ENCODE results near the gene TAF3. TPM values are rescaled to one million over a fixed set of nuclear protein-coding genes. Genes with fewer than 3 reads are reported as not detected.

Gene TAF3
- polyA plus RNA-seq, 3 donors: 1.6 to 3.9 (median 3.4) TPM

DNA sequence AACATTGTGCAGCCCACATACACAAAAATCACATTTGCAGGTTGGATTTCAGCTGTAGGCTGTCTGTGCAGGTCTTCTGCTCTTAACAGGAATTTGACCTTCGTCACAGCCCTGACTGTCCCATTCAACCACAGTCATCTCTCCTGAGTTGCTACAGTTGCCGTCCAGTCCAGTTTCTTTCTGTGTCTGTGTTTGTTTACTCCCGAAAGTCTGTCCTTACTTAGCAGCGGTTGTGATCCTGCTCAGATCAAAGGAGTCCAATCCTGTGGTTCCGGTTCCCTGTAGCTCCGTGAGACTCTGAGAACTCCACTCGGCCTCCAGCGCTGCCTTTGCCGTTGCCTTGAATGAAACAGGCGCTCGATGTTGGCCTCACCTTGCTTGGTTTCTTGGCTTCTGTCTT, 124.6 kb downstream of the TAF3 start:
- Histone ChIP-seq H3K79me2 (ENCODE audit: insufficient read depth, low read length) (no peaks in the 10 kb centered on the region), H3K36me3 (replicated peaks in 1 of 2; ENCODE audit: control insufficient read depth in 1 of 2, insufficient read depth in 2 of 2, low read length in 2 of 2) (no peaks in the 10 kb centered on the region), H3K4me2 (replicated peaks; ENCODE audit: extremely low read depth, low read length, poor library complexity, severe bottlenecking) (no peak overlapping the region), H3K4me3 (replicated peaks in 1 of 3; ENCODE audit: low read depth in 2 of 3, low read length in 3 of 3) (no peak overlapping the region), H4K20me1 (ENCODE audit: insufficient read depth, low read length) (peaks cover 33% of the 10 kb centered on the region), H2AFZ (ENCODE audit: insufficient read depth, low read depth, low read length, poor library complexity, severe bottlenecking) (no peak overlapping the region), H3K27ac (ENCODE audit: low read depth in 1 of 2, low read length in 2 of 2) (no peak overlapping the region), H3K9ac (ENCODE audit: insufficient read depth, low read length, poor library complexity, severe bottlenecking) (no peak overlapping the region), H3K4me1 (ENCODE audit: control insufficient read depth in 1 of 2, insufficient read depth in 2 of 2, low read length in 2 of 2) (no peaks in the 10 kb centered on the region), H3K27me3 (ENCODE audit: control insufficient read depth in 2 of 2, insufficient read depth in 2 of 2, low read length in 2 of 2) (no peaks in the 10 kb centered on the region), H3K9me3 (replicated peaks in 1 of 2; ENCODE audit: control insufficient read depth in 1 of 2, insufficient read depth in 1 of 2, low read length in 2 of 2) (no peaks in the 10 kb centered on the region)
- no peak overlapping the region for H3K4me3 Mint-ChIP-seq
- H3K27ac Mint-ChIP-seq: no peak overlapping the region
- H3K9me3 Mint-ChIP-seq: peaks cover 0 to 3% (median 0%) of the 10 kb centered on the region in 7 donors
- H3K4me1 Mint-ChIP-seq: peaks cover 9% of the 10 kb centered on the region
- intact Hi-C loops (cut with micrococcal nuclease): no loop called here
- peaks cover 0 to 2% (median 0%) of the 10 kb centered on the region in 3 donors for H3K27me3 Mint-ChIP-seq (ENCODE audit: low read depth in 3 of 3)
- no peak for DNase-seq
- TF ChIP-seq, protein P1, sequence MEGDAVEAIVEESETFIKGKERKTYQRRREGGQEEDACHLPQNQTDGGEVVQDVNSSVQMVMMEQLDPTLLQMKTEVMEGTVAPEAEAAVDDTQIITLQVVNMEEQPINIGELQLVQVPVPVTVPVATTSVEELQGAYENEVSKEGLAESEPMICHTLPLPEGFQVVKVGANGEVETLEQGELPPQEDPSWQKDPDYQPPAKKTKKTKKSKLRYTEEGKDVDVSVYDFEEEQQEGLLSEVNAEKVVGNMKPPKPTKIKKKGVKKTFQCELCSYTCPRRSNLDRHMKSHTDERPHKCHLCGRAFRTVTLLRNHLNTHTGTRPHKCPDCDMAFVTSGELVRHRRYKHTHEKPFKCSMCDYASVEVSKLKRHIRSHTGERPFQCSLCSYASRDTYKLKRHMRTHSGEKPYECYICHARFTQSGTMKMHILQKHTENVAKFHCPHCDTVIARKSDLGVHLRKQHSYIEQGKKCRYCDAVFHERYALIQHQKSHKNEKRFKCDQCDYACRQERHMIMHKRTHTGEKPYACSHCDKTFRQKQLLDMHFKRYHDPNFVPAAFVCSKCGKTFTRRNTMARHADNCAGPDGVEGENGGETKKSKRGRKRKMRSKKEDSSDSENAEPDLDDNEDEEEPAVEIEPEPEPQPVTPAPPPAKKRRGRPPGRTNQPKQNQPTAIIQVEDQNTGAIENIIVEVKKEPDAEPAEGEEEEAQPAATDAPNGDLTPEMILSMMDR (IDR thresholded peaks at IDR 0.05): no peak
- 92% methylated on average over 11 of the region's 11 CpGs for WGBS (ENCODE audit: insufficient coverage)
- H3K36me3 Mint-ChIP-seq: peaks cover 8 to 10% of the 10 kb centered on the region in 2 donors

DNA sequence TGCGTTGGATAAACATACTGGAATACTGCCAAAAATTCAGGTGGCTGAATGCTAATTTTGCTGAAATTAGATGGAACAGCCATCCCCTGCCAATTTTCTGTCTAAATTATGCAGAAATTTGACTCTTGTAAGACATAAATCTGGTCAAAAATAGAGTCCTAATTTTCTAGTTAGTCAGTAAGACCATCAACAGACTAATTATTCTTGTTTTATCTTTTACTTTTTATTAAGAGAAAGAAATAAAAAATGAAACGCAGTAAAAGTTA, 125.8 kb downstream of the TAF3 start:
- Mint-ChIP-seq H3K36me3 (peaks cover 8% of the 10 kb centered on the region in 2 donors), H3K27me3 (ENCODE audit: low read depth in 3 of 3) (peaks cover 0 to 2% (median 0%) of the 10 kb centered on the region in 3 donors), H3K4me3 (no peak overlapping the region), H3K4me1 (peaks cover 9% of the 10 kb centered on the region), H3K9me3 (peaks cover 0 to 3% (median 0%) of the 10 kb centered on the region in 7 donors), H3K27ac (no peak overlapping the region)
- Histone ChIP-seq H3K79me2 (ENCODE audit: insufficient read depth, low read length) (no peaks in the 10 kb centered on the region), H3K27ac (ENCODE audit: low read depth in 1 of 2, low read length in 2 of 2) (no peak overlapping the region), H3K4me1 (ENCODE audit: control insufficient read depth in 1 of 2, insufficient read depth in 2 of 2, low read length in 2 of 2) (no peaks in the 10 kb centered on the region), H3K4me2 (replicated peaks; ENCODE audit: extremely low read depth, low read length, poor library complexity, severe bottlenecking) (no peak overlapping the region), H3K4me3 (replicated peaks in 1 of 3; ENCODE audit: low read depth in 2 of 3, low read length in 3 of 3) (no peak overlapping the region), H2AFZ (ENCODE audit: insufficient read depth, low read depth, low read length, poor library complexity, severe bottlenecking) (no peak overlapping the region), H3K9ac (ENCODE audit: insufficient read depth, low read length, poor library complexity, severe bottlenecking) (no peak overlapping the region), H3K36me3 (replicated peaks in 1 of 2; ENCODE audit: control insufficient read depth in 1 of 2, insufficient read depth in 2 of 2, low read length in 2 of 2) (no peaks in the 10 kb centered on the region), H3K9me3 (replicated peaks in 1 of 2; ENCODE audit: control insufficient read depth in 1 of 2, insufficient read depth in 1 of 2, low read length in 2 of 2) (no peaks in the 10 kb centered on the region), H4K20me1 (ENCODE audit: insufficient read depth, low read length) (peaks cover 33% of the 10 kb centered on the region), H3K27me3 (ENCODE audit: control insufficient read depth in 2 of 2, insufficient read depth in 2 of 2, low read length in 2 of 2) (no peaks in the 10 kb centered on the region)
- DNase-seq: no peak
- TF ChIP-seq, protein P1 (IDR thresholded peaks at IDR 0.05): no peak
- 100% methylated on average over 1 of the region's 2 CpGs for WGBS (ENCODE audit: insufficient coverage)
- intact Hi-C loops (cut with micrococcal nuclease): no loop called here
